ENCODE results near the gene LRRC7. TPM values are rescaled to one million over a fixed set of nuclear protein-coding genes. Genes with fewer than 3 reads are reported as not detected.

Gene LRRC7
- total RNA-seq (9.2 TPM), polyA plus RNA-seq (ENCODE audit: insufficient read depth in 1 of 8, insufficient read length in 8 of 8, low replicate concordance in 1 of 8) (10 to 100 TPM in 7 of 8 donors, 1 to 10 TPM in 1; 9.0 to 28.6 (median 13.5) TPM)
- long read RNA-seq, donor 1, partial matches to known transcripts, result 0 of 1 reads
- long read RNA-seq, donor 1, other reads (novel, unspliced or antisense), result 0 of 1 reads
- long read RNA-seq, donor 2, result 0 reads
- long read RNA-seq, donor 3, transcript LRRC7-206 (1 exons, 2,983 nt), result major isoform, 6 of 14 reads
- long read RNA-seq, donor 3, partial matches to known transcripts, result 0 of 14 reads
- long read RNA-seq, donor 3, other reads (novel, unspliced or antisense), result 7 of 14 reads
- long read RNA-seq, donor 4, partial matches to known transcripts, result 0 of 4 reads
- long read RNA-seq, donor 4, other reads (novel, unspliced or antisense), result 0 of 4 reads
- long read RNA-seq, donor 5, transcript LRRC7-206 (1 exons, 2,983 nt), result major isoform, 5 of 7 reads
- long read RNA-seq, donor 5, partial matches to known transcripts, result 0 of 7 reads
- long read RNA-seq, donor 5, other reads (novel, unspliced or antisense), result 0 of 7 reads
- long read RNA-seq, donor 6, transcript LRRC7-206 (1 exons, 2,983 nt), result major isoform, 15 of 15 reads
- long read RNA-seq, donor 6, partial matches to known transcripts, result 0 of 15 reads
- long read RNA-seq, donor 6, other reads (novel, unspliced or antisense), result 0 of 15 reads
- long read RNA-seq, donor 7, partial matches to known transcripts, result 0 of 4 reads
- long read RNA-seq, donor 7, other reads (novel, unspliced or antisense), result 0 of 4 reads
- long read RNA-seq, donor 8, partial matches to known transcripts, result 0 of 5 reads
- long read RNA-seq, donor 8, other reads (novel, unspliced or antisense), result 0 of 5 reads
- long read RNA-seq, donor 9, partial matches to known transcripts, result 0 of 3 reads
- long read RNA-seq, donor 9, other reads (novel, unspliced or antisense), result 0 of 3 reads
- long read RNA-seq, donor 10, transcript LRRC7-206 (1 exons, 2,983 nt), result major isoform, 5 of 5 reads
- long read RNA-seq, donor 10, partial matches to known transcripts, result 0 of 5 reads
- long read RNA-seq, donor 10, other reads (novel, unspliced or antisense), result 0 of 5 reads
- long read RNA-seq, donor 11, partial matches to known transcripts, result 0 of 2 reads
- long read RNA-seq, donor 11, other reads (novel, unspliced or antisense), result 0 of 2 reads

DNA sequence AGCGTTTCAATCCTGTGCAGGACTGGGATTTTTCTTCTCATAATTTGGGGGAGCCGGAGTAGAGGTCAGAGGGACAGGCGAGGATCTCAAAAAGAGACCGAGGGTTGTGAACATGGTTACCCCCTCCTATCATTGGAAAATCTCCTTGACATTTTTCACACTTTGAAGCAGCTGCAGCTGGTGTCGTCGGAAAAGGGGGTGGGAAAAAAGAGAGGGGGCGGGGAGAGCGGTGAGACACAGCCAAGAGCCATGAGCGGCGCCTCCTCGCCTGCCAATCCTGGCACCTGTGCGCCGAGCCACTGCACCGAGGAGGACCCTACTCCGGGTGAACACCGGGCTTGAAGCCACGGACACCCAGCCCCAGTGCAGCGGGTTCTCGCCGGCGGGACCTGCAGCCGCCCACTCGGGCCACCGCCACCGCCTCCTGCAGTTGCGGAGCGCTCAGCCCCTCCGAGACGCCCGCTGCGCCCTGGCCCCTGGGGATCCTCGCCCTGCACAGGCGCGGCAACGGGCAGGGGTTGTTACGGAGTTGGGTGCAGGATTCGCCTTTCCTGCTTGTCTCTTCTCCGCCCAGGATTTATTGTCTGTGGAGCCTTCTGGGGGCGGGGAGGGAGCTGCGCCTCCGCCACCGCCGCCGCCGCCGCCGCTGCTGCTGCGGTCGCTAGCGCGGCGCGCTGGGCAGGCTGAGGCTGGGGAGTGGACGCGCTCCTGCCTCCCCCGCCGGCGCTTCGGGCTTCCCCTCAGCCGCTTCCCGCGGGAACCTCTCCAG, at the start of gene LRRC7:
Gene LRRC7 (plus strand): TSS at position 271 of the 769 bp plus-strand sequence. CDS start 718 bp downstream, outside the sequence.
- no peaks in the 10 kb centered on the region for H3K36me3 ChIP-seq (ENCODE audit: control insufficient read depth, insufficient read depth, low read length)
- no peaks in the 10 kb centered on the region for H3K9me3 ChIP-seq (replicated peaks; ENCODE audit: control insufficient read depth, low read depth, low read length)
- DNase-seq, result peak; percentile 84
- H3K27me3 ChIP-seq (ENCODE audit: control insufficient read depth, insufficient read depth, low read length), result peaks cover 28% of the 10 kb centered on the region
- H3K4me3 ChIP-seq (ENCODE audit: low read length), result peak within 1 kb of the TSS; percentile 63
- under 1% methylated on average over 58 of the region's 62 CpGs for WGBS (ENCODE audit: insufficient coverage)
- H3K4me1 ChIP-seq (ENCODE audit: control insufficient read depth, insufficient read depth, low read length), result peaks cover 11% of the 10 kb centered on the region
- peak within 1 kb of the TSS; percentile 92 for H3K27ac ChIP-seq (ENCODE audit: low read length)

GRCh38 chr1:69519006-69519405, 48.7 kb upstream of the LRRC7 start:
- no peaks in the 10 kb centered on the region for H3K27me3 ChIP-seq (ENCODE audit: control insufficient read depth, insufficient read depth, low read length)
- no CpG with 5 or more reads among the region's 3 CpGs for WGBS (ENCODE audit: insufficient coverage)
- no peaks in the 10 kb centered on the region for H3K9me3 ChIP-seq (replicated peaks; ENCODE audit: control insufficient read depth, low read depth, low read length)
- DNase-seq, result no peak
- no peaks in the 10 kb centered on the region for H3K4me1 ChIP-seq (ENCODE audit: control insufficient read depth, insufficient read depth, low read length)
- no peak overlapping the region for H3K27ac ChIP-seq (ENCODE audit: low read length)
- no peaks in the 10 kb centered on the region for H3K36me3 ChIP-seq (ENCODE audit: control insufficient read depth, insufficient read depth, low read length)
- H3K4me3 ChIP-seq (ENCODE audit: low read length), result no peak overlapping the region

GRCh38 chr1:69520326-69520725, 47.4 kb upstream of the LRRC7 start:
- no peak overlapping the region for H3K4me3 ChIP-seq (ENCODE audit: low read length)
- no peaks in the 10 kb centered on the region for H3K27me3 ChIP-seq (ENCODE audit: control insufficient read depth, insufficient read depth, low read length)
- no peak overlapping the region for H3K27ac ChIP-seq (ENCODE audit: low read length)
- WGBS (ENCODE audit: insufficient coverage), result no CpG with 5 or more reads among the region's 5 CpGs
- H3K9me3 ChIP-seq (replicated peaks; ENCODE audit: control insufficient read depth, low read depth, low read length), result no peaks in the 10 kb centered on the region
- DNase-seq, result no peak
- no peaks in the 10 kb centered on the region for H3K4me1 ChIP-seq (ENCODE audit: control insufficient read depth, insufficient read depth, low read length)
- no peaks in the 10 kb centered on the region for H3K36me3 ChIP-seq (ENCODE audit: control insufficient read depth, insufficient read depth, low read length)

- Histone ChIP-seq H3K27ac (ENCODE audit: low read length) (no peak overlapping the region), H3K36me3 (ENCODE audit: control insufficient read depth, insufficient read depth, low read length) (no peaks in the 10 kb centered on the region)
- WGBS (ENCODE audit: insufficient coverage), result no CpG with 5 or more reads among the region's 1 CpG
Measured at GRCh38 chr1:69523032-69523431, 44.7 kb upstream of the LRRC7 start.

DNA sequence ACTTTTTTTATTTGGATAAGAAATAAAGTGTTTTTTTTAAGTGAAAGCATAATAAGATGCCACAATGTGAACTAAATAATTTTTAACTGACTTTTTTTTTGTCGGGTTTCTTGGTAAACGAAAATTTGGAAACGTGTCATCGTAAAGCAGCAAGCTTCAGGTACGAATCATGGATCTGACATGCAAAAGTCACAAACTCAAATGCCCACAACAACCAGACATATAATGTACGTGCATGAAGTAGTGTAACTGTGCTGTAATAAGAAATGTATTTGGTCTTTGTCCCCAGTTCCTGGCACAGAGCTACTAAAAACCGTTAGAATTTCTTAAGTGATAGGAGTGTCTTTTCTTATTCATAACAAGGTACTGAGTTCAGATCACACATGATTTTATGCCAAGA, 44.3 kb upstream of the LRRC7 start:
- DNase-seq, result no peak
- Histone ChIP-seq H3K9me3 (replicated peaks; ENCODE audit: control insufficient read depth, low read depth, low read length) (no peaks in the 10 kb centered on the region), H3K27me3 (ENCODE audit: control insufficient read depth, insufficient read depth, low read length) (no peaks in the 10 kb centered on the region), H3K27ac (ENCODE audit: low read length) (no peak overlapping the region), H3K4me3 (ENCODE audit: low read length) (no peak overlapping the region), H3K36me3 (ENCODE audit: control insufficient read depth, insufficient read depth, low read length) (no peaks in the 10 kb centered on the region), H3K4me1 (ENCODE audit: control insufficient read depth, insufficient read depth, low read length) (no peaks in the 10 kb centered on the region)
- WGBS (ENCODE audit: insufficient coverage), result no CpG with 5 or more reads among the region's 7 CpGs

More at GRCh38 chr1:69523032-69523431, 44.7 kb upstream of the LRRC7 start:
- Histone ChIP-seq H3K27me3 (ENCODE audit: control insufficient read depth, insufficient read depth, low read length) (no peaks in the 10 kb centered on the region), H3K4me3 (ENCODE audit: low read length) (no peak overlapping the region), H3K4me1 (ENCODE audit: control insufficient read depth, insufficient read depth, low read length) (no peaks in the 10 kb centered on the region), H3K9me3 (replicated peaks; ENCODE audit: control insufficient read depth, low read depth, low read length) (no peaks in the 10 kb centered on the region)
- no peak for DNase-seq

DNA sequence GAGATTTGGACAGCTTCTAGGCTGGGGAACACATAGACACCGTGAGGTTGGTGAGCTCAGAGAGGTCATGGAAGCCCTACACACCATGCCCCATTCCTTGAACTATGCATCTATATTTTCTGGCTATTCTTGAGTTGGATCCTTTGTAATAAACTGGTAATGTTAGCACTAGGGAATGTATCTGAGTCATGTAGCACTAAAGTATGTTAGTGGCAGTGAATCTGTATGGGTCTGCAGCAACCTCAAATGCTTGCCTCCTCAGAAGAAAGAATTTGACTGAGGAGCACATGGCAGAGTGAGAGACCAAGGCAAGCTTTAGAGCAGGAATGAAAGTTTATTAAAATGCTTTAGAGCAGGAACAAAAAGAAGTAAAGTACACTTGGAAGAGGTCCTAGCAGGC, 43.7 kb upstream of the LRRC7 start:
- Histone ChIP-seq H3K27me3 (ENCODE audit: control insufficient read depth, insufficient read depth, low read length) (no peaks in the 10 kb centered on the region), H3K4me1 (ENCODE audit: control insufficient read depth, insufficient read depth, low read length) (no peaks in the 10 kb centered on the region), H3K9me3 (replicated peaks; ENCODE audit: control insufficient read depth, low read depth, low read length) (no peaks in the 10 kb centered on the region), H3K27ac (ENCODE audit: low read length) (no peak overlapping the region), H3K4me3 (ENCODE audit: low read length) (no peak overlapping the region), H3K36me3 (ENCODE audit: control insufficient read depth, insufficient read depth, low read length) (no peaks in the 10 kb centered on the region)
- no CpG with 5 or more reads among the region's 1 CpG for WGBS (ENCODE audit: insufficient coverage)
- DNase-seq, result no peak

DNA sequence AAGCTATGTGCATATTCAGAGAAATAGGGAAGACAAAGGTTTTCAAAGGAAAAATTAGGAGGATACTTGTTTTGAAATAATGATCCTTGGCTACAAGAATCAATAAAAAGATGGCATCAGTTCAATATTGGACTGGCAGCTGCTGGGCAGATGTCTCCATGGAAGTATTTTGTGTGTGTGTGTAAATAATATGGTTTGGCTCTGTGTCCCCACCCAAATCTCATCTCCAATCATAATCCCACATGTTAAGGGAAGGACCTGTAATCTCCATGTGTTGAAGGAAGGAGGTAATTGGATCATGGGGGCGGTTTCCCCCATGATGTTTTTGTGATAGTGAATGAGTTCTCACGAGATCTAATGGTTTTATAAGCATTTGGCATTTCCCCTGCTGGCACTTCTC, 40.4 kb upstream of the LRRC7 start:
- Histone ChIP-seq H3K36me3 (ENCODE audit: control insufficient read depth, insufficient read depth, low read length) (no peaks in the 10 kb centered on the region), H3K4me1 (ENCODE audit: control insufficient read depth, insufficient read depth, low read length) (no peaks in the 10 kb centered on the region), H3K27me3 (ENCODE audit: control insufficient read depth, insufficient read depth, low read length) (no peaks in the 10 kb centered on the region), H3K9me3 (replicated peaks; ENCODE audit: control insufficient read depth, low read depth, low read length) (no peaks in the 10 kb centered on the region), H3K4me3 (ENCODE audit: low read length) (no peak overlapping the region), H3K27ac (ENCODE audit: low read length) (no peak overlapping the region)
- no peak for DNase-seq
- WGBS (ENCODE audit: insufficient coverage), result 40% methylated on average over 1 of the region's 2 CpGs

DNA sequence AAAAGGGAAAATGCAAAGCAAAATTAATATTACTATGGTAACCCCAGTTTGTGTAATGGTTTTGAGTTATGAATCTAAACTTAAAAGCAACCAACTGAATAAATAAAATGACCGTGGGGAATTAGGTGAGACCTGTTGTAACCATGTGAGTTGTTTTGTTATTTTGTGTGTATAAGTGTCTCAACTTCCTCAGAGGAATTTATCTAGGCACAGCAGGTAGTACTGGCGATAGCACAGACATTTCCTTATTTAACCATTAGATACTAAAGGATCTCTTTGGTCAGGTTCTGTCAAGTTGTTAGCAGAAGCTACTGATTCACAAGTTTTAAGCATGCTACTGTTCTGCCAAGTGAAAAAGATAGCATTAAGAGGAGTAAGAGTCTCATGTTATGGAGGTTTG, 39.3 kb upstream of the LRRC7 start:
- H3K4me1 ChIP-seq (ENCODE audit: control insufficient read depth, insufficient read depth, low read length), result no peaks in the 10 kb centered on the region
- no peak for DNase-seq
- H3K9me3 ChIP-seq (replicated peaks; ENCODE audit: control insufficient read depth, low read depth, low read length), result no peaks in the 10 kb centered on the region
- WGBS (ENCODE audit: insufficient coverage), result no CpG with 5 or more reads among the region's 2 CpGs
- no peaks in the 10 kb centered on the region for H3K27me3 ChIP-seq (ENCODE audit: control insufficient read depth, insufficient read depth, low read length)
- H3K36me3 ChIP-seq (ENCODE audit: control insufficient read depth, insufficient read depth, low read length), result no peaks in the 10 kb centered on the region
- H3K27ac ChIP-seq (ENCODE audit: low read length), result no peak overlapping the region
- H3K4me3 ChIP-seq (ENCODE audit: low read length), result no peak overlapping the region

DNA sequence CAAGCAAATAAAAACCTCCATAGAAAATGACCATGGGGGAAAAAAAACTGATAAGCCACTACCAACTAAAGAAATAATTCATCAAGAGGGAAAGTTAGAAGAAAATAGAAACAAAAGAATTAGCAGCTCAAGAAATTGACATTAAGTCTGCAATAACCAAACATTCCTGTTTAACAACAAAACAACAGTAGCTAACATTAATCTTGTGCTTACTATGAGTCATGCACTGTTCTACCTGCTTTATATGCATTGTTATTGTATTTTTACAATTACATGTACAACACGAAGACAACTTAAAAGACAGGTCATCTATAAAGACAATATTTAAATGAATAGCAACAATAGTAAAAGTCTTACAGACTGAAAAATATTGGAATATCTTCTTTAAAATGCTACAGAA, 34.4 kb upstream of the LRRC7 start:
- no peaks in the 10 kb centered on the region for H3K9me3 ChIP-seq (replicated peaks; ENCODE audit: control insufficient read depth, low read depth, low read length)
- H3K4me3 ChIP-seq (ENCODE audit: low read length), result no peak overlapping the region
- H3K27me3 ChIP-seq (ENCODE audit: control insufficient read depth, insufficient read depth, low read length), result no peaks in the 10 kb centered on the region
- DNase-seq, result no peak
- no peak overlapping the region for H3K27ac ChIP-seq (ENCODE audit: low read length)
- no peaks in the 10 kb centered on the region for H3K4me1 ChIP-seq (ENCODE audit: control insufficient read depth, insufficient read depth, low read length)
- WGBS (ENCODE audit: insufficient coverage), result no CpG with 5 or more reads among the region's 1 CpG
- H3K36me3 ChIP-seq (ENCODE audit: control insufficient read depth, insufficient read depth, low read length), result no peaks in the 10 kb centered on the region

Data from muscle of leg (tissue), 16 donors.